Measurements from ENCODE around the gene PGAM2.
"Not testable (repeated sequence)": the region's sequence is repeated elsewhere in the genome, so short reads cannot be mapped to it uniquely, and the experiment has no call there.

The PGAM2 gene

GRCh38 chr7:44052771-44053365 is 12.5 kb downstream of the PGAM2 start:
- no peak for DNase-seq (ENCODE audit: extremely low read depth in 1 of 2, low read depth in 1 of 2)

- no peak for DNase-seq (ENCODE audit: extremely low read depth in 1 of 2, low read depth in 1 of 2)
These were observed 13.7 kb downstream of the PGAM2 start for GRCh38 chr7:44051611-44052220.

GRCh38 chr7:44050915-44051560 is 14.3 kb downstream of the PGAM2 start:
- no peak for DNase-seq (ENCODE audit: extremely low read depth in 1 of 2, low read depth in 1 of 2)

GRCh38 chr7:44050121-44050914 is 15.0 kb downstream of the PGAM2 start:
- no peak for DNase-seq (ENCODE audit: extremely low read depth in 1 of 2, low read depth in 1 of 2)

GRCh38 chr7:44048031-44048795 is 17.2 kb downstream of the PGAM2 start:
- no peak for DNase-seq (ENCODE audit: extremely low read depth in 1 of 2, low read depth in 1 of 2)

GRCh38 chr7:44046321-44047061 is 18.9 kb downstream of the PGAM2 start:
- DNase-seq (ENCODE audit: extremely low read depth in 1 of 2, low read depth in 1 of 2) = no peak

- DNase-seq (ENCODE audit: extremely low read depth in 1 of 2, low read depth in 1 of 2) = no peak
These were observed 19.9 kb downstream of the PGAM2 start for GRCh38 chr7:44045226-44046014.

GRCh38 chr7:44044315-44045225 is 20.8 kb downstream of the PGAM2 start, which contains the start of gene DBNL:
DBNL (plus strand) TSS chr7:44044702; CDS start chr7:44044738, 36 bp downstream.
- DNase-seq (ENCODE audit: extremely low read depth in 1 of 2, low read depth in 1 of 2) = peak; percentile 84 to 90

- DNase-seq (ENCODE audit: extremely low read depth in 1 of 2, low read depth in 1 of 2) = no peak
These were observed 21.5 kb downstream of the PGAM2 start for GRCh38 chr7:44043902-44044301.

- no peak for DNase-seq (ENCODE audit: extremely low read depth in 1 of 2, low read depth in 1 of 2)
These were observed 23.1 kb downstream of the PGAM2 start for GRCh38 chr7:44042221-44042620.

- DNase-seq (ENCODE audit: extremely low read depth in 1 of 2, low read depth in 1 of 2) = peak in 1 of 2 donors; percentile 55
These were observed 24.9 kb downstream of the PGAM2 start for GRCh38 chr7:44040493-44040891.

- DNase-seq (ENCODE audit: extremely low read depth in 1 of 2, low read depth in 1 of 2) = not testable (repeated sequence)
These were observed 25.4 kb downstream of the PGAM2 start for GRCh38 chr7:44039800-44040492.

- peak; percentile 69 to 70 for DNase-seq (ENCODE audit: extremely low read depth in 1 of 2, low read depth in 1 of 2)
These were observed 26.3 kb downstream of the PGAM2 start for GRCh38 chr7:44038961-44039558.

GRCh38 chr7:44038553-44038952 is 26.8 kb downstream of the PGAM2 start:
- not testable (repeated sequence) for DNase-seq (ENCODE audit: extremely low read depth in 1 of 2, low read depth in 1 of 2)

- DNase-seq (ENCODE audit: extremely low read depth in 1 of 2, low read depth in 1 of 2) = not testable (repeated sequence)
These were observed 27.4 kb downstream of the PGAM2 start for GRCh38 chr7:44037951-44038350.

- not testable (repeated sequence) for DNase-seq (ENCODE audit: extremely low read depth in 1 of 2, low read depth in 1 of 2)
These were observed 29.0 kb downstream of the PGAM2 start for GRCh38 chr7:44036364-44036763.

Measured in stimulated activated CD8-positive, alpha-beta memory T cell treated with anti-CD3 and anti-CD28 coated beads, Interleukin-7, amount 100 ng/mL, for 48 hours (primary cell).